ENCODE measurements around the gene BICDL1.

- no peak for TF ChIP-seq CTCF (IDR thresholded peaks at IDR 0.05; ENCODE audit: insufficient read depth, low read length)
- TF ChIP-seq POLR2AphosphoS5 (IDR thresholded peaks at IDR 0.05; ENCODE audit: low read depth) = no peak
These were observed 152.3 kb downstream of the BICDL1 start for GRCh38 chr12:120141336-120141735.
